ENCODE measurements around the gene ZCCHC14. TPM values are rescaled to one million over a fixed set of nuclear protein-coding genes. Genes with fewer than 3 reads are reported as not detected.

ZCCHC14 gene
- polyA plus RNA-seq, 1 donor (not counting 4 experiments of a cell fraction or from before 2014, with no cell fraction given): 3.6 TPM

GRCh38 chr16:87502308-87502969 is 9.6 kb upstream of the ZCCHC14 start:
- no peak overlapping the region for H3K4me2 ChIP-seq (ENCODE audit: control insufficient read depth, extremely low read depth, insufficient read depth, low read depth, low read length)
- no peaks in the 10 kb centered on the region for H3K9me1 ChIP-seq (ENCODE audit: control insufficient read depth, extremely low read depth, insufficient read depth, low read length)
- H3K36me3 ChIP-seq (ENCODE audit: control insufficient read depth in 2 of 2, extremely low read depth in 1 of 2, insufficient read depth in 2 of 2, low read length in 2 of 2): no peaks in the 10 kb centered on the region
- DNase-seq (ENCODE audit: low read depth, low spot score): no peak
- H3K4me3 ChIP-seq (ENCODE audit: control insufficient read depth in 2 of 3, extremely low read depth in 1 of 3, insufficient read depth in 2 of 3, low read depth in 1 of 3, low read length in 3 of 3): no peak overlapping the region
- no peak overlapping the region for H3K9ac ChIP-seq (ENCODE audit: control insufficient read depth, extremely low read depth, insufficient read depth, low read length)
- no peaks in the 10 kb centered on the region for H3K9me3 ChIP-seq (ENCODE audit: control insufficient read depth, low read depth, low read length)
- no peaks in the 10 kb centered on the region for H3K79me2 ChIP-seq (ENCODE audit: control insufficient read depth, insufficient read depth, low read length)
- FAIRE-seq: no peak
- H3K27me3 ChIP-seq (ENCODE audit: control insufficient read depth, extremely low read depth, insufficient read depth, low read length): no peaks in the 10 kb centered on the region
- no peak overlapping the region for H2AFZ ChIP-seq (ENCODE audit: control insufficient read depth, low read length)
- H3K4me1 ChIP-seq (ENCODE audit: control insufficient read depth, extremely low read depth, insufficient read depth, low read length): peaks cover 13% of the 10 kb centered on the region
- TF ChIP-seq CTCF (optimal IDR thresholded peaks at IDR 0.05 in 1 of 3, IDR thresholded peaks at IDR 0.05 in 1 of 3, conservative IDR thresholded peaks at IDR 0.05 in 1 of 3; ENCODE audit: extremely low read depth in 1 of 3, insufficient read depth in 2 of 3, low read length in 3 of 3) (no peak), EZH2 (IDR thresholded peaks at IDR 0.05; ENCODE audit: low read length) (no peak)
- no peaks in the 10 kb centered on the region for H4K20me1 ChIP-seq (ENCODE audit: control insufficient read depth, extremely low read depth, insufficient read depth, low read length)
- dilution Hi-C loops (cut with MboI; ENCODE audit: extremely low pct_ligation_motif_present, low sequenced_read_pairs): no loop called here
- H3K27ac ChIP-seq (ENCODE audit: control insufficient read depth, insufficient read depth, low read length): no peak overlapping the region

- H3K9ac ChIP-seq (ENCODE audit: control insufficient read depth, extremely low read depth, insufficient read depth, low read length): no peak overlapping the region
- no peak overlapping the region for H3K4me2 ChIP-seq (ENCODE audit: control insufficient read depth, extremely low read depth, insufficient read depth, low read depth, low read length)
- dilution Hi-C loops (cut with MboI; ENCODE audit: extremely low pct_ligation_motif_present, low sequenced_read_pairs): no loop called here
- H3K9me1 ChIP-seq (ENCODE audit: control insufficient read depth, extremely low read depth, insufficient read depth, low read length): no peaks in the 10 kb centered on the region
- H3K27ac ChIP-seq (ENCODE audit: control insufficient read depth, insufficient read depth, low read length): no peak overlapping the region
- no peak for DNase-seq (ENCODE audit: low read depth, low spot score)
- no peak for TF ChIP-seq CTCF (optimal IDR thresholded peaks at IDR 0.05 in 1 of 3, IDR thresholded peaks at IDR 0.05 in 1 of 3, conservative IDR thresholded peaks at IDR 0.05 in 1 of 3; ENCODE audit: extremely low read depth in 1 of 3, insufficient read depth in 2 of 3, low read length in 3 of 3)
- TF ChIP-seq EZH2 (IDR thresholded peaks at IDR 0.05; ENCODE audit: low read length): no peak
- H3K27me3 ChIP-seq (ENCODE audit: control insufficient read depth, extremely low read depth, insufficient read depth, low read length): no peaks in the 10 kb centered on the region
- no peaks in the 10 kb centered on the region for H3K9me3 ChIP-seq (ENCODE audit: control insufficient read depth, low read depth, low read length)
- H3K4me3 ChIP-seq (ENCODE audit: control insufficient read depth in 2 of 3, extremely low read depth in 1 of 3, insufficient read depth in 2 of 3, low read depth in 1 of 3, low read length in 3 of 3): no peak overlapping the region
- no peak for FAIRE-seq
- H2AFZ ChIP-seq (ENCODE audit: control insufficient read depth, low read length): no peak overlapping the region
- peaks cover 13% of the 10 kb centered on the region for H3K4me1 ChIP-seq (ENCODE audit: control insufficient read depth, extremely low read depth, insufficient read depth, low read length)
- H4K20me1 ChIP-seq (ENCODE audit: control insufficient read depth, extremely low read depth, insufficient read depth, low read length): no peaks in the 10 kb centered on the region
- no peaks in the 10 kb centered on the region for H3K36me3 ChIP-seq (ENCODE audit: control insufficient read depth in 2 of 2, extremely low read depth in 1 of 2, insufficient read depth in 2 of 2, low read length in 2 of 2)
- H3K79me2 ChIP-seq (ENCODE audit: control insufficient read depth, insufficient read depth, low read length): no peaks in the 10 kb centered on the region
These were observed 8.3 kb upstream of the ZCCHC14 start for GRCh38 chr16:87501117-87501516.

Data from keratinocyte (primary cell).